ENCODE data around the gene SERPINF2. TPM values are rescaled to one million over a fixed set of nuclear protein-coding genes. Genes with fewer than 3 reads are reported as not detected.

Gene SERPINF2
- total and polyA plus RNA-seq, 2 experiments from 2014 or later = 0.66 to 1.2 TPM

GRCh38 chr17:1759529-1759928 is 16.9 kb downstream of the SERPINF2 start:
- Histone ChIP-seq H3K27me3 (ENCODE audit: insufficient read depth) (no peaks in the 10 kb centered on the region), H3K4me3 (no peak overlapping the region), H3K4me1 (ENCODE audit: insufficient read depth) (peaks cover 17% of the 10 kb centered on the region), H3K79me2 (replicated peaks; ENCODE audit: insufficient read depth) (no peaks in the 10 kb centered on the region), H3K4me2 (no peak overlapping the region), H3K36me3 (ENCODE audit: insufficient read depth) (no peaks in the 10 kb centered on the region), H3K9me2 (ENCODE audit: insufficient read depth) (no peaks in the 10 kb centered on the region), H3K27ac (ENCODE audit: low read depth) (no peak overlapping the region), H2AFZ (no peak overlapping the region), H4K20me1 (replicated peaks; ENCODE audit: insufficient read depth) (no peaks in the 10 kb centered on the region), H3F3A (replicated peaks; ENCODE audit: low read depth) (peaks cover 6% of the 10 kb centered on the region; the same call in 1 of the 2 replicates)
- H3K27ac Mint-ChIP-seq = no peak overlapping the region
- ATAC-seq (no peak), DNase-seq (ENCODE audit: low spot score) (no peak)
- peaks cover 27% of the 10 kb centered on the region for H3K4me1 Mint-ChIP-seq
- no peak overlapping the region for H3K4me3 Mint-ChIP-seq
- no peaks in the 10 kb centered on the region; the same call in 2 of the 3 replicates for H3K9me3 Mint-ChIP-seq
- H3K36me3 Mint-ChIP-seq (ENCODE audit: low read depth) = no peaks in the 10 kb centered on the region
- TF ChIP-seq CREB1 (CRISPR knock-in tag; IDR thresholded peaks at IDR 0.05; ENCODE audit: low read depth) = no peak
- no peak for TF ChIP-seq ZNF462 (CRISPR knock-in tag; IDR thresholded peaks at IDR 0.05)
- no peak for TF ChIP-seq ZNF114 (CRISPR knock-in tag; IDR thresholded peaks at IDR 0.05)
- no peak for TF ChIP-seq JUNB (IDR thresholded peaks at IDR 0.05; ENCODE audit: unreplicated experiment)
- TF ChIP-seq POLR2AphosphoS5 (IDR thresholded peaks at IDR 0.05; ENCODE audit: low read depth) = no peak
- TF ChIP-seq CTCF (conservative IDR thresholded peaks at IDR 0.05; ENCODE audit: low read depth in 2 of 2) = no peak
- no peak for TF ChIP-seq REST (IDR thresholded peaks at IDR 0.05; ENCODE audit: unreplicated experiment)
- no peak for TF ChIP-seq STAT1 (IDR thresholded peaks at IDR 0.05; ENCODE audit: unreplicated experiment)
- no peak for TF ChIP-seq ZNF331 (CRISPR knock-in tag; IDR thresholded peaks at IDR 0.05; ENCODE audit: low read depth)
- no peak for TF ChIP-seq EZH2phosphoT487 (IDR thresholded peaks at IDR 0.05; ENCODE audit: unreplicated experiment)
- H3K27me3 Mint-ChIP-seq (ENCODE audit: insufficient read depth, low read depth, poor library complexity) = peaks cover 10% of the 10 kb centered on the region

All from GM23338 (cell line).